HL-60 (cell line): ENCODE measurements around the gene SLC45A2.

Experiments used
- DNase-seq, 2 experiments: peaks; one replicate each; pipeline ENCODE4 v3.0.0-alpha.2; 2010 to 2020; ENCODE audit warnings: low read depth in 1 of 2, low spot score in 1 of 2
- H3K27ac ChIP-seq: fragments of 250-450 bp; sonication (Bioruptor Pico); replicated peaks from 2 replicates; pipeline ENCODE4 v1.5.1; 2020; ENCODE audit warnings: mild to moderate bottlenecking, moderate library complexity
- H3K27me3 ChIP-seq: fragments of 250-450 bp; sonication (Bioruptor Pico); 2 replicates; pipeline ENCODE4 v1.5.1; 2021; ENCODE audit warnings: mild to moderate bottlenecking, moderate library complexity; ENCODE audit not compliant: insufficient read depth, poor library complexity, severe bottlenecking
- H3K4me3 ChIP-seq: replicated peaks from 2 replicates; pipeline ENCODE4 v1.5.1; 2011; ENCODE audit warnings: mild to moderate bottlenecking, control low read depth, low read length; ENCODE audit not compliant: insufficient read depth
- CTCF ChIP-seq: IDR thresholded peaks from one replicate; pipeline ENCODE4 v1.5.1; 2011; ENCODE audit warnings: low read length, control low read depth, inconsistent platforms; ENCODE audit not compliant: insufficient read depth
- GABPA ChIP-seq: IDR thresholded peaks from 2 replicates; pipeline ENCODE4 v1.6.1; 2012; ENCODE audit warnings: low read depth
- POLR2AphosphoS5 ChIP-seq: IDR thresholded peaks from 2 replicates; pipeline ENCODE4 v1.6.1; 2012; ENCODE audit warnings: low read depth
- REST ChIP-seq: IDR thresholded peaks from 2 replicates; pipeline ENCODE4 v1.6.1; 2012; ENCODE audit warnings: low read depth; ENCODE audit not compliant: insufficient replicate concordance
- SPI1 ChIP-seq: IDR thresholded peaks from 2 replicates; pipeline ENCODE4 v1.6.1; 2012; ENCODE audit warnings: low read depth, mild to moderate bottlenecking, borderline replicate concordance

Gene SLC45A2

GRCh38 chr5:34007201-34007620 is 22.7 kb upstream of the SLC45A2 start:
- DNase-seq, result no peak
- peak overlapping the region; percentile 98 for H3K27ac ChIP-seq
- peak overlapping the region; percentile 76 for H3K4me3 ChIP-seq
- TF ChIP-seq CTCF (no peak), GABPA (no peak), REST (no peak), SPI1 (no peak), POLR2AphosphoS5 (no peak)
- H3K27me3 ChIP-seq, result no peaks in the 10 kb centered on the region

GRCh38 chr5:34005681-34006080 is 21.2 kb upstream of the SLC45A2 start:
- DNase-seq, result no peak
- TF ChIP-seq CTCF, result no peak
- no peak for TF ChIP-seq POLR2AphosphoS5
- no peak for TF ChIP-seq GABPA
- no peak for TF ChIP-seq REST
- no peak for TF ChIP-seq SPI1
- no peak overlapping the region for H3K27ac ChIP-seq
- H3K27me3 ChIP-seq, result no peaks in the 10 kb centered on the region
- no peak overlapping the region for H3K4me3 ChIP-seq

- TF ChIP-seq CTCF, result no peak
- no peak for TF ChIP-seq POLR2AphosphoS5
- TF ChIP-seq REST, result no peak
- TF ChIP-seq GABPA, result no peak
- no peak for TF ChIP-seq SPI1
- no peak for DNase-seq
- Histone ChIP-seq H3K4me3 (no peak overlapping the region), H3K27ac (no peak overlapping the region), H3K27me3 (no peaks in the 10 kb centered on the region)
These were observed 20.7 kb upstream of the SLC45A2 start for GRCh38 chr5:34005211-34005610.
